Measurements from ENCODE around the gene HIPK2.

- TF ChIP-seq POLR2A (IDR thresholded peaks at IDR 0.05; ENCODE audit: low read depth, low read length) (no peak), CTCF (conservative IDR thresholded peaks at IDR 0.05; ENCODE audit: low read depth, low read length) (no peak), USF2 (IDR thresholded peaks at IDR 0.05; ENCODE audit: low read depth, low read length) (no peak), CEBPB (IDR thresholded peaks at IDR 0.05; ENCODE audit: low read depth, low read length) (no peak), RCOR1 (IDR thresholded peaks at IDR 0.05; ENCODE audit: insufficient replicate concordance, low read length) (no peak), CHD1 (IDR thresholded peaks at IDR 0.05; ENCODE audit: low read depth, low read length) (no peak)
These were observed 26.8 kb upstream of the HIPK2 start for GRCh38 chr7:139804571-139804970.

All from IMR-90 (cell line).